Heart right ventricle (tissue), 16 donors: Measurements from ENCODE around the gene TBL1XR1. TPM values are rescaled to one million over a fixed set of nuclear protein-coding genes. Genes with fewer than 3 reads are reported as not detected.
A peak's percentile ranks its signal among the peaks of the same experiment; 100 is the strongest.

ENCODE experiments used
- ATAC-seq, 8 donors: fragments of 200-7000 bp; cut with Tn5 transposase; one replicate each; pipeline ENCODE4 v1.9.1; 2020; ENCODE audit warnings: mild to moderate bottlenecking in 8 of 8, moderate library complexity in 8 of 8, moderate number of reproducible peaks in 1 of 8
- DNase-seq, 2 donors: peaks; one replicate each; pipeline ENCODE4 v3.0.0-alpha.2; 2020
- H3K27ac ChIP-seq, 10 donors: fragments of 200-600 bp; sonication (generic) in 2 of 10; one replicate each; pipeline versions ENCODE4 v1.5.0 to v1.8.0; 2020 to 2022; ENCODE audit warnings: mild to moderate bottlenecking in 3 of 10
- H3K27me3 ChIP-seq, 7 donors: fragments of 200-600 bp; one replicate each; pipeline ENCODE4 v1.8.0; 2021 to 2022; ENCODE audit warnings: mild to moderate bottlenecking in 2 of 7
- H3K36me3 ChIP-seq, 9 donors: fragments of 200-600 bp; sonication (generic) in 1 of 9; one replicate each; pipeline versions ENCODE4 v1.5.0 to v1.8.0; 2020 to 2022; ENCODE audit warnings: mild to moderate bottlenecking in 2 of 9
- H3K4me1 ChIP-seq, 9 donors: fragments of 200-600 bp; sonication (generic) in 1 of 9; one replicate each; pipeline versions ENCODE4 v1.5.0 to v1.8.0; 2020 to 2022; ENCODE audit warnings: mild to moderate bottlenecking in 4 of 9
- H3K4me3 ChIP-seq, 10 donors: fragments of 200-600 bp; sonication (generic) in 2 of 10; one replicate each; pipeline versions ENCODE4 v1.5.0 to v1.8.0; 2020 to 2022; ENCODE audit warnings: mild to moderate bottlenecking in 7 of 10, moderate library complexity in 2 of 10
- H3K9me3 ChIP-seq, 11 donors: fragments of 200-600 bp in 10 of 11; sonication (generic) in 2 of 11; one replicate each; pipeline versions ENCODE4 v1.5.0 to v1.8.0; 2013 to 2022; ENCODE audit warnings: mild to moderate bottlenecking in 2 of 11, control low read depth in 1 of 11, moderate library complexity in 1 of 11
- CTCF ChIP-seq, 9 donors: fragments of 200-600 bp; sonication (generic) in 2 of 9; IDR thresholded peaks; one replicate each; pipeline versions ENCODE4 v1.5.0 to v1.8.0; 2021 to 2022; ENCODE audit warnings: antibody characterized with exemption in 9 of 9, mild to moderate bottlenecking in 5 of 9, moderate library complexity in 1 of 9
- WGBS, 2 donors: extraction: QIAGEN DNeasy Blood & Tissue Kit; methylation state at CpG; one replicate each; pipeline ENCODE4 v1.1.7; 2013; ENCODE audit warnings: inconsistent platforms in 1 of 2; 5-methylcytosine and 5-hydroxymethylcytosine counted together
- intact Hi-C, 10 donors: fragments of 100-400 bp; cut with DNase I; formaldehyde crosslinking; loops; one replicate each; pipeline versions ENCODE4 v1.11.1 to v1.14.2; 2022
- polyA plus RNA-seq, 2 donors: library from polyadenylated mRNA; stranded (reverse); fragments of 200-250 nt; gene quantifications; one replicate each; pipeline ENCODE4 v1.2.3, GENCODE V29; 2013
- total RNA-seq, 10 donors: library from RNA; stranded (reverse); fragmentation: NEBNext Ultra II Directional in 3 of 10; extraction: Animal tissue kit (Norgen Biotek cat#: 25700) in 3 of 10; gene quantifications; one replicate each; pipeline versions ENCODE4 v1.2.1 to v1.2.4, GENCODE V29; 2021 to 2023
- donor health status: Arrhythmogenic right ventricular cardiomyopathy.
- donor health status: ischemic (EF 13 %, LVEDD 7.1; RV severe dilation, severe dysfunction).
- donor health status: healthy with polysubstance abuse.
- donor health status: DM: no; HTN: yes; CAD: no.
- donor health status: DM: no; HTN: no; CAD: no.
- donor health status: ischemic (EF 25% LVEDD 6.9; RV normal size, moderate dysfunction).
- donor health status: ischemic (EF 25% LVEDD 5.7; RV mildly dilated, moderate dysfunction).
- donor health status: healthy.
- donor health status: DM: yes; HTN: yes; CAD: no.
- donor health status: Ischemic cardiomyopathy.
- donor health status: ischemic (EF 35%, LVEDD 5.7; RV mildly dilated, moderate dysfunction).
- donor health status: nonischemic (EF 11% LVEDD 7.7; RV severe dilation, severe dysfunction).
- donor health status: DM: yes; HTN: yes; CAD: no.
- donor health status: PGD.
- donor health status: ischemic (EF 29% LVEDD 5.4; RV normal size, mild dysfunction).
- donor health status: nonischemic (EF 23%, LVEDD 6.1; RV moderate dilation, normal function).

Gene TBL1XR1
- total and polyA plus RNA-seq, 12 donors = 25.7 to 184 (median 121) TPM

GRCh38 chr3:177069514-177070329 is 127.6 kb downstream of the TBL1XR1 start:
- Histone ChIP-seq H3K36me3 (peaks cover 0 to 7% (median 0%) of the 10 kb centered on the region in 9 donors), H3K4me3 (no peak overlapping the region), H3K27me3 (no peaks in the 10 kb centered on the region), H3K4me1 (peaks cover 2 to 62% (median 46%) of the 10 kb centered on the region in 9 donors), H3K9me3 (no peaks in the 10 kb centered on the region), H3K27ac (no peak overlapping the region)
- no peak for TF ChIP-seq CTCF (IDR thresholded peaks at IDR 0.05)
- WGBS, 2 donors = 94 to 96% methylated on average over 6 of the region's 6 CpGs
- ATAC-seq = no peak
- intact Hi-C loops = loop anchor here in 1 of 10 donors (10.0 kb wide), 1 partner anchor 45 kb away; no protein-coding TSS in a partner anchor
- no peak for DNase-seq

- ATAC-seq = no peak
- H3K27ac ChIP-seq = no peak overlapping the region
- intact Hi-C loops = loop anchor here in 1 of 10 donors (10.0 kb wide), 1 partner anchor 46 kb away; no protein-coding TSS in a partner anchor
Observed at GRCh38 chr3:177068967-177069366, 128.3 kb downstream of the TBL1XR1 start.

GRCh38 chr3:177066068-177066467 is 131.2 kb downstream of the TBL1XR1 start:
- ATAC-seq (peak in 1 of 8 donors; percentile 20), DNase-seq (no peak)
- 90 to 93% methylated on average over 2 of the region's 2 CpGs for WGBS, 2 donors
- intact Hi-C loops = loop anchor here in 1 of 10 donors (10.0 kb wide), 1 partner anchor 49 kb away; no protein-coding TSS in a partner anchor
- Histone ChIP-seq H3K27me3 (no peaks in the 10 kb centered on the region), H3K36me3 (no peaks in the 10 kb centered on the region), H3K4me1 (peaks cover 2 to 76% (median 55%) of the 10 kb centered on the region in 9 donors), H3K4me3 (no peak overlapping the region), H3K27ac (no peak overlapping the region), H3K9me3 (no peaks in the 10 kb centered on the region)
- TF ChIP-seq CTCF (IDR thresholded peaks at IDR 0.05) = no peak

More at GRCh38 chr3:177068967-177069366, 128.3 kb downstream of the TBL1XR1 start:
- peaks cover 2 to 65% (median 53%) of the 10 kb centered on the region in 9 donors for H3K4me1 ChIP-seq
- 79 to 90% methylated on average over 3 of the region's 3 CpGs for WGBS, 2 donors
- no peaks in the 10 kb centered on the region for H3K9me3 ChIP-seq
- no peak overlapping the region for H3K4me3 ChIP-seq
- peaks cover 0 to 4% (median 0%) of the 10 kb centered on the region in 9 donors for H3K36me3 ChIP-seq
- no peak for TF ChIP-seq CTCF (IDR thresholded peaks at IDR 0.05)
- DNase-seq = no peak
- H3K27me3 ChIP-seq = no peaks in the 10 kb centered on the region

- WGBS, 2 donors = 67 to 69% methylated on average over 3 of the region's 3 CpGs
- Histone ChIP-seq H3K9me3 (no peaks in the 10 kb centered on the region), H3K27me3 (no peaks in the 10 kb centered on the region), H3K36me3 (no peaks in the 10 kb centered on the region), H3K4me3 (no peak overlapping the region), H3K27ac (no peak overlapping the region), H3K4me1 (peaks cover 2 to 79% (median 55%) of the 10 kb centered on the region in 9 donors)
- intact Hi-C loops = loop anchor here in 1 of 10 donors (10.0 kb wide), 1 partner anchor 49 kb away; no protein-coding TSS in a partner anchor
- ATAC-seq (peak in 2 of 8 donors; percentile 50 to 55), DNase-seq (no peak)
- TF ChIP-seq CTCF (IDR thresholded peaks at IDR 0.05) = no peak
Observed at GRCh38 chr3:177065285-177066033, 131.8 kb downstream of the TBL1XR1 start.
